ENCODE data around the gene LINC01488. TPM values are rescaled to one million over a fixed set of nuclear protein-coding genes. Genes with fewer than 3 reads are reported as not detected.

LINC01488 gene
- total and polyA plus RNA-seq, 2 of the 13 experiments (the other 11 are each of a cell fraction or from before 2014, with no cell fraction given): 0.26 to 0.58 TPM

DNA sequence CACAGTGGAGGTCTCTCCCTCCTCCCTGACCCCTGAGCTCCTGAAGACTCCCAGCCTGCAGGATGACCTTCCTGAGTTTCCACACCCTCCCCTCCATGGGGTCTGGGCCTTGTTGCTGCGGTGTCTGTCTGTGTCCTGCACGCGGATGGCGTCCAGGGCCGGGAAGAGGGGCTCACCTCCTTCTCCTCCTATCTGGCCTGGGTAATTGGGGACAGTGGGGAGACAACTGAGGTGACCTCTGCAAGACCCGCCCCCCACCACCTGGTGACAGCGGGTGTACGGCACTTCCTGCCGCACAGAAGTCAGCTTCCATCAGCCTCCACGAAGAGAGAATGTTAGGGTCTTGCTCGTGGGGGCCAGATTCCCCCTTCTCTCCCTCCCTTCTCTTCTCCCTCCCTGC lies 31.7 kb downstream of the LINC01488 start (continued):
- TF ChIP-seq ZNF782 (CRISPR knock-in tag; IDR thresholded peaks at IDR 0.05; ENCODE audit: borderline replicate concordance) (no peak), ZFP1 (CRISPR knock-in tag; IDR thresholded peaks at IDR 0.05) (no peak)
- TF ChIP-seq, protein P1, sequence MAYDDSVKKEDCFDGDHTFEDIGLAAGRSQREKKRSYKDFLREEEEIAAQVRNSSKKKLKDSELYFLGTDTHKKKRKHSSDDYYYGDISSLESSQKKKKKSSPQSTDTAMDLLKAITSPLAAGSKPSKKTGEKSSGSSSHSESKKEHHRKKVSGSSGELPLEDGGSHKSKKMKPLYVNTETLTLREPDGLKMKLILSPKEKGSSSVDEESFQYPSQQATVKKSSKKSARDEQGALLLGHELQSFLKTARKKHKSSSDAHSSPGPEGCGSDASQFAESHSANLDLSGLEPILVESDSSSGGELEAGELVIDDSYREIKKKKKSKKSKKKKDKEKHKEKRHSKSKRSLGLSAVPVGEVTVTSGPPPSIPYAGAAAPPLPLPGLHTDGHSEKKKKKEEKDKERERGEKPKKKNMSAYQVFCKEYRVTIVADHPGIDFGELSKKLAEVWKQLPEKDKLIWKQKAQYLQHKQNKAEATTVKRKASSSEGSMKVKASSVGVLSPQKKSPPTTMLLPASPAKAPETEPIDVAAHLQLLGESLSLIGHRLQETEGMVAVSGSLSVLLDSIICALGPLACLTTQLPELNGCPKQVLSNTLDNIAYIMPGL (CRISPR knock-in tag; IDR thresholded peaks at IDR 0.05; ENCODE audit: borderline replicate concordance in 1 of 2, low read depth in 1 of 2): no peak

DNA sequence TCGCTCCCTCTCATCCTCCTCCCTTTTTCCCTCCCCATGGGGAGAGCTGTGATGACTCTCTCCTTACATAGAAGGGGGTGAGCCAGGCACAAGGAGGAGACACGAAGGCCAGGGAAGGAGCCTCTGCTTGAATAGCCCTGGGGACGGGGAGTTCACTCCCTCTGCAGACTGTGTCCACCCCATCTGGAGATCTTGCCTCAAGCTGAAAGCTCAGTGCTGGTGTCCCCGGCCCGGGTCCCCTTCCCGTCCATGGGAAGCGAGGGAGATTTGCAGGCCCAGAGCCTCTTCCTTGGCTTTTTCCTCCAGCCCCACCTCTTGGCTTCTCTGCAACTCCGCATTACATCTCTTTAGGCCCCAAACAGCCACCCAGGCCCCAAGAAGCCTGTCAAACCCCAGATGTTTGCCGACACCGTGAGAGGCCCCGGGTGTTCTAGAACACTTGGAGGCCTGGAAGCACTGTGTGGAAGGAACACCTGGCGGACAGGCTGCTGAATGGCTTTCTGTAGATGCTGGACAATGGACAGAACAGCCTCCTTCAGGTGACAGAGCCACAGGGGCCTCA lies 32.3 kb downstream of the LINC01488 start:
- intact Hi-C loops (cut with micrococcal nuclease; ENCODE audit: unreplicated experiment): no loop called here
- in situ Hi-C loops (cut with HindIII; ENCODE audit: extremely low pct_ligation_motif_present, low pct_unique_long_range_greater_than_20kb): no loop called here
- Histone ChIP-seq H4K20me1 (ENCODE audit: insufficient read depth, low read length) (no peaks in the 10 kb centered on the region), H3K79me2 (ENCODE audit: insufficient read depth, low read length) (no peaks in the 10 kb centered on the region), H3K9ac (ENCODE audit: insufficient read depth, low read depth, low read length) (no peak overlapping the region), H2AFZ (ENCODE audit: low read length) (no peak overlapping the region), H3K4me2 (ENCODE audit: low read depth, low read length) (no peak overlapping the region), H3K4me3 (replicated peaks in 1 of 3; ENCODE audit: insufficient read depth in 1 of 3, low read depth in 2 of 3, low read length in 3 of 3) (no peak overlapping the region), H3K9me3 (ENCODE audit: low read length) (no peaks in the 10 kb centered on the region), H3K4me1 (ENCODE audit: insufficient read depth, low read length) (no peaks in the 10 kb centered on the region), H3K27me3 (ENCODE audit: control insufficient read depth in 1 of 2, insufficient read depth in 2 of 2, low read length in 2 of 2) (peaks cover 5 to 68% of the 10 kb centered on the region in 2 experiments), H3K27ac (ENCODE audit: extremely low read length, insufficient read depth, low read length) (no peak overlapping the region), H3K36me3 (replicated peaks in 1 of 2; ENCODE audit: control insufficient read depth in 1 of 2, insufficient read depth in 2 of 2, low read length in 2 of 2) (no peaks in the 10 kb centered on the region)
- no peak for FAIRE-seq
- no peak for ATAC-seq
- CTCF ChIA-PET (ENCODE audit: low intra/inter-chr PET ratio, low total read pairs): no interaction called here
- WGBS (ENCODE audit: low lambda C conversion rate): 58% methylated on average over 11 of the region's 12 CpGs
- BruUV-seq (replicated peaks): no TSS peak
- DNase-seq (ENCODE audit: low spot score): no peak
- TF ChIP-seq NPAS2 (CRISPR knock-in tag; IDR thresholded peaks at IDR 0.05; ENCODE audit: borderline replicate concordance) (no peak), ZNF430 (CRISPR knock-in tag; IDR thresholded peaks at IDR 0.05) (no peak)
- TF ChIP-seq, protein P2, sequence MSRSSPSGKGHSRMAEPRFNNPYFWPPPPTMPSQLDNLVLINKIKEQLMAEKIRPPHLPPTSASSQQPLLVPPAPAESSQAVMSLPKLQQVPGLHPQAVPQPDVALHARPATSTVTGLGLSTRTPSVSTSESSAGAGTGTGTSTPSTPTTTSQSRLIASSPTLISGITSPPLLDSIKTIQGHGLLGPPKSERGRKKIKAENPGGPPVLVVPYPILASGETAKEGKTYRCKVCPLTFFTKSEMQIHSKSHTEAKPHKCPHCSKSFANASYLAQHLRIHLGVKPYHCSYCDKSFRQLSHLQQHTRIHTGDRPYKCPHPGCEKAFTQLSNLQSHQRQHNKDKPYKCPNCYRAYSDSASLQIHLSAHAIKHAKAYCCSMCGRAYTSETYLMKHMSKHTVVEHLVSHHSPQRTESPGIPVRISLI (CRISPR knock-in tag; IDR thresholded peaks at IDR 0.05; ENCODE audit: borderline replicate concordance): no peak
- TF ChIP-seq, protein P3, sequence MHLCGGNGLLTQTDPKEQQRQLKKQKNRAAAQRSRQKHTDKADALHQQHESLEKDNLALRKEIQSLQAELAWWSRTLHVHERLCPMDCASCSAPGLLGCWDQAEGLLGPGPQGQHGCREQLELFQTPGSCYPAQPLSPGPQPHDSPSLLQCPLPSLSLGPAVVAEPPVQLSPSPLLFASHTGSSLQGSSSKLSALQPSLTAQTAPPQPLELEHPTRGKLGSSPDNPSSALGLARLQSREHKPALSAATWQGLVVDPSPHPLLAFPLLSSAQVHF (CRISPR knock-in tag; IDR thresholded peaks at IDR 0.05): no peak
- POLR2A ChIA-PET: no interaction called here
